ENCODE results near the gene SLC25A24.
"Not testable (repeated sequence)": the region's sequence is repeated elsewhere in the genome, so short reads cannot be mapped to it uniquely, and the experiment has no call there.

SLC25A24 gene

DNA sequence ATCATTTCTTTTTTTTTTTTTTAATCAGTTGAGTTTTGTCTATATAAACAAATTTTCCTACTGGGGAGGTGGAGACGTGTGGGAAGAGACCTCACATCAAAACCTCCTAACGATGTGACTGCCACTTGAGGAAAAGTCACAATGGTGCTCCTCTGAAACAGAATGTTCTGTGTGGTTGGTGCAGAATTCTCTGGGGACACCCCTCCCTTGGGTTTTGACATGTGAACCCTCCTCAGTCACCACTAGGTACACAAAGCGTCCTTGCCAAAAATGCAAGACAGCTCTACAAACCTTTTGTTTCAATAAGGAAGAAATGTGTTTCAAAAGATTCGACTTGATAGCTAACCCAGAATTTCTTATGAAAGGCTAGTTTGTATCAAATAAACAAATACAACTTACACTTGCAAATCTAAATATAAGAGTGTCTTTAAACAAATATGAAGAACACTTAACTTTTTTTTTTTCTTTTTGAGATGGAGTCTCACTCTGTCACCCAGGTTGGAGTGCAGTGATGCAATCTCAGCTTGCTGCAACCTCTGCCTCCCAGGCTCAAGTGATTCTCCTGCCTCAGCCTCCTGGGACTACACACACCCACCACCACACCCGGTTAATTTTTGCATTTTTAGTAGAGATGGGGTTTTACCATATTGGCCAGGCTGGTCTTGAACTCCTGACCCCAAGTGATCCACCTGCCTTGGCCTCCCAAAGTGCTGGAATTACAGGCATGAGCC lies 9.3 kb downstream of the SLC25A24 start:
- H3K9me3 ChIP-seq (ENCODE audit: control insufficient read depth, low read length): no peaks in the 10 kb centered on the region
- H3K9ac ChIP-seq (ENCODE audit: low read length): no peak overlapping the region
- H3K4me3 ChIP-seq (ENCODE audit: low read length): no peak overlapping the region
- H3K36me3 ChIP-seq (ENCODE audit: control insufficient read depth, insufficient read depth, low read length): no peaks in the 10 kb centered on the region
- no peaks in the 10 kb centered on the region for H3K27me3 ChIP-seq (ENCODE audit: control insufficient read depth, insufficient read depth, low read length)
- H3K4me1 ChIP-seq (ENCODE audit: control insufficient read depth, insufficient read depth, low read length): no peaks in the 10 kb centered on the region

GRCh38 chr1:108190001-108190634 lies 10.0 kb downstream of the SLC25A24 start:
- H3K36me3 ChIP-seq (ENCODE audit: control insufficient read depth, insufficient read depth, low read length): no peaks in the 10 kb centered on the region
- H3K9me3 ChIP-seq (ENCODE audit: control insufficient read depth, low read length): no peaks in the 10 kb centered on the region
- H3K9ac ChIP-seq (ENCODE audit: low read length): no peak overlapping the region
- no peaks in the 10 kb centered on the region for H3K4me1 ChIP-seq (ENCODE audit: control insufficient read depth, insufficient read depth, low read length)
- no peaks in the 10 kb centered on the region for H3K27me3 ChIP-seq (ENCODE audit: control insufficient read depth, insufficient read depth, low read length)
- no peak overlapping the region for H3K4me3 ChIP-seq (ENCODE audit: low read length)

- no peak overlapping the region for H3K4me3 ChIP-seq (ENCODE audit: low read length)
- H3K27me3 ChIP-seq (ENCODE audit: control insufficient read depth, insufficient read depth, low read length): no peaks in the 10 kb centered on the region
- no peak overlapping the region for H3K9ac ChIP-seq (ENCODE audit: low read length)
- no peaks in the 10 kb centered on the region for H3K4me1 ChIP-seq (ENCODE audit: control insufficient read depth, insufficient read depth, low read length)
- no peaks in the 10 kb centered on the region for H3K9me3 ChIP-seq (ENCODE audit: control insufficient read depth, low read length)
- H3K36me3 ChIP-seq (ENCODE audit: control insufficient read depth, insufficient read depth, low read length): no peaks in the 10 kb centered on the region
Measured at GRCh38 chr1:108188801-108189200, 11.3 kb downstream of the SLC25A24 start.

DNA sequence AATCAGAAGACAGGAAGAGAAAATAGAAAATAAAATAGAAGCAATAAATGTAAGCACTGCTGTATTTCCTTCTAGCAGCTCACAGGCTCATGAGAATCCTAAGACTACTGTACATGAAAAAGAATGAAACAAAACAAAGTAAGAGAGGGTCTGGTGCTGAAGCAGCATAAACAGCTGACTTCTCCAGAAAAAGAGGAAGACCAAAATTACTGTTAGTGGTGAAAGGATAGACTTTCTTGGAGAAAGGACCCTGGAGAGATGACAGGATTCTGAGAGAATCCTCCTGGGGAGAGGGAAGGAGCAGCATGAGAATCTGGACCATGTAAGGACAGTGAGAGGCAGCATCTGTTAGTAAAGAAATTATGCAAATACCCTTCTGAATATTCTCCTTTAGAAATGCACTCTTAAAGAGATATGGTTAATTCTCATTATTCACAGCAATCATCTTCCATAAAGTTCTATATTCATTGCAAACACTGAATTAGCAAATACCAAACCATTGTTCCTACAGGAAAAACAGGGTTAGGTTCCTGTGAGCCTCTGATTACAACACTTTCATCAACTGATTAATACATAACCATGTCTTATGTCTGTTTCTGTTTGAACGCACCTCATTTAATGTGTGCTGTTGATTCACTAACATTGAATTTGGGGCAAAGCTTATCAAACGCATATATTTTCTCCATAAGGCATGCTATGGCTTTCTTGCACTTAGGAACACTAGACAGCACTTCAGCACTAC lies 17.0 kb downstream of the SLC25A24 start:
- H3K4me3 ChIP-seq (ENCODE audit: low read length): no peak overlapping the region
- H3K4me1 ChIP-seq (ENCODE audit: control insufficient read depth, insufficient read depth, low read length): no peaks in the 10 kb centered on the region
- H3K36me3 ChIP-seq (ENCODE audit: control insufficient read depth, insufficient read depth, low read length): no peaks in the 10 kb centered on the region
- H3K9me3 ChIP-seq (ENCODE audit: control insufficient read depth, low read length): no peaks in the 10 kb centered on the region
- H3K9ac ChIP-seq (ENCODE audit: low read length): no peak overlapping the region
- no peaks in the 10 kb centered on the region for H3K27me3 ChIP-seq (ENCODE audit: control insufficient read depth, insufficient read depth, low read length)

GRCh38 chr1:108179018-108179417 lies 21.1 kb downstream of the SLC25A24 start:
- Histone ChIP-seq H3K9ac (ENCODE audit: low read length) (no peak overlapping the region), H3K9me3 (ENCODE audit: control insufficient read depth, low read length) (peaks cover 5% of the 10 kb centered on the region), H3K27me3 (ENCODE audit: control insufficient read depth, insufficient read depth, low read length) (no peaks in the 10 kb centered on the region), H3K36me3 (ENCODE audit: control insufficient read depth, insufficient read depth, low read length) (no peaks in the 10 kb centered on the region), H3K4me1 (ENCODE audit: control insufficient read depth, insufficient read depth, low read length) (no peaks in the 10 kb centered on the region), H3K4me3 (ENCODE audit: low read length) (no peak overlapping the region)

DNA sequence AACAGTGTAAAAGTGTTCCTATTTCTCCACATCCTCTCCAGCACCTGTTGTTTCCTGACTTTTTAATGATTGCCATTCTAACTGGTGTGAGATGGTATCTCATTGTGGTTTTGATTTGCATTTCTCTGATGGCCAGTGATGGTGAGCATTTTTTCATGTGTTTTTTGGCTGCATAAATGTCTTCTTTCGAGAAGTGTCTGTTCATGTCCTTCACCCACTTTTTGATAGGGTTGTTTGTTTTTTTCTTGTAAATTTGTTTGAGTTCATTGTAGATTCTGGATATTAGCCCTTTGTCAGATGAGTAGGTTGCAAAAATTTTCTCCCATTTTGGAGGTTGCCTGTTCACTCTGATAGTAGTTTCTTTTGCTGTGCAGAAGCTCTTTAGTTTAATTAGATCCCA lies 37.7 kb downstream of the SLC25A24 start:
- not testable (repeated sequence) for H3K36me3 ChIP-seq (ENCODE audit: control insufficient read depth, insufficient read depth, low read length); H3K4me3 ChIP-seq (ENCODE audit: low read length); H3K4me1 ChIP-seq (ENCODE audit: control insufficient read depth, insufficient read depth, low read length); H3K9me3 ChIP-seq (ENCODE audit: control insufficient read depth, low read length); H3K9ac ChIP-seq (ENCODE audit: low read length); H3K27me3 ChIP-seq (ENCODE audit: control insufficient read depth, insufficient read depth, low read length)

DNA sequence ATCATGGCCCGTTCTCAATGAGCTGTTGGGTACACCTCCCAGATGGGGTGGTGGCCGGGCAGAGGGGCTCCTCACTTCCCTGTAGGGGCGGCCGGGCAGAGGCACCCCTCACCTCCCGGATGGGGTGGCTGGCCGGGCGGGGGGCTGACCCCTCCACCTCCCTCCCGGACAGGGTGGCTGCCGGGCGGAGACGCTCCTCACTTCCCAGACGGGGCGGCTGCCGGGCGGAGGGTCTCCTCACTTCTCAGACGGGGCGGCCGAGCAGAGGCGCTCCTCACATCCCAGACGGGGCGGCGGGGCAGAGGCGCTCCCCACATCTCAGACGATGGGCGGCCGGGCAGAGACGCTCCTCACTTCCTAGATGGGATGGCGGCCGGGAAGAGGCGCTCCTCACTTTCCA lies 40.2 kb downstream of the SLC25A24 start:
- H3K9ac ChIP-seq (ENCODE audit: low read length); H3K36me3 ChIP-seq (ENCODE audit: control insufficient read depth, insufficient read depth, low read length); H3K4me3 ChIP-seq (ENCODE audit: low read length): not testable (repeated sequence)

GRCh38 chr1:108158893-108159453 lies 41.2 kb downstream of the SLC25A24 start:
- Histone ChIP-seq H3K9ac (ENCODE audit: low read length) (no peak overlapping the region), H3K9me3 (ENCODE audit: control insufficient read depth, low read length) (no peaks in the 10 kb centered on the region), H3K36me3 (ENCODE audit: control insufficient read depth, insufficient read depth, low read length) (no peaks in the 10 kb centered on the region), H3K4me1 (ENCODE audit: control insufficient read depth, insufficient read depth, low read length) (no peaks in the 10 kb centered on the region), H3K4me3 (ENCODE audit: low read length) (no peak overlapping the region), H3K27me3 (ENCODE audit: control insufficient read depth, insufficient read depth, low read length) (no peaks in the 10 kb centered on the region)

More for the DNA sequence above, 40.2 kb downstream of the SLC25A24 start:
- H3K9me3 ChIP-seq (ENCODE audit: control insufficient read depth, low read length); H3K27me3 ChIP-seq (ENCODE audit: control insufficient read depth, insufficient read depth, low read length); H3K4me1 ChIP-seq (ENCODE audit: control insufficient read depth, insufficient read depth, low read length): not testable (repeated sequence)

DNA sequence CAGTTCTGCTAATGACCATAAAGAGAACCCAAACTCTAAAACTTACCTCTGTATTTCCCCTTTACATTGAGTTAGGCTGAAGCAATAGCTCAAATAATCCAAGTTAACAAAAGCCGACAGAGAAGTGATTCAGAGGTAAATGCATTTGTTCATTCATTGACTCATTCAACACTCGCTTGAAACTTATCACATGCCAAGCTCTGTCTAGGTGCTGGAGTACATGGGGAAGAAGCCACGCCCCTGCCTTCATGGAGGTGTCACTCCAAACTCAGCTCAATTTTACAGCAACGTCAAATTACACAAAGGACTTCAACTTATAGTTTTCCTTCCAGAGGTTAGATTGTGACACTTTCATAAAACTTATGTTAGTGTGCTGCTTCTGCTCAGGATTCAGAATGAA lies 45.8 kb downstream of the SLC25A24 start:
- Histone ChIP-seq H3K36me3 (ENCODE audit: control insufficient read depth, insufficient read depth, low read length) (no peaks in the 10 kb centered on the region), H3K9me3 (ENCODE audit: control insufficient read depth, low read length) (no peaks in the 10 kb centered on the region), H3K4me3 (ENCODE audit: low read length) (no peak overlapping the region), H3K27me3 (ENCODE audit: control insufficient read depth, insufficient read depth, low read length) (no peaks in the 10 kb centered on the region), H3K4me1 (ENCODE audit: control insufficient read depth, insufficient read depth, low read length) (no peaks in the 10 kb centered on the region), H3K9ac (ENCODE audit: low read length) (no peak overlapping the region)

GRCh38 chr1:108152782-108153222 lies 47.3 kb downstream of the SLC25A24 start:
- Histone ChIP-seq H3K4me3 (ENCODE audit: low read length) (no peak overlapping the region), H3K9me3 (ENCODE audit: control insufficient read depth, low read length) (no peaks in the 10 kb centered on the region), H3K36me3 (ENCODE audit: control insufficient read depth, insufficient read depth, low read length) (peaks cover 7% of the 10 kb centered on the region), H3K27me3 (ENCODE audit: control insufficient read depth, insufficient read depth, low read length) (no peaks in the 10 kb centered on the region), H3K4me1 (ENCODE audit: control insufficient read depth, insufficient read depth, low read length) (no peaks in the 10 kb centered on the region), H3K9ac (ENCODE audit: low read length) (no peak overlapping the region)

- H3K9ac ChIP-seq (ENCODE audit: low read length): no peak overlapping the region
- H3K4me1 ChIP-seq (ENCODE audit: control insufficient read depth, insufficient read depth, low read length): no peaks in the 10 kb centered on the region
- H3K27me3 ChIP-seq (ENCODE audit: control insufficient read depth, insufficient read depth, low read length): no peaks in the 10 kb centered on the region
- H3K9me3 ChIP-seq (ENCODE audit: control insufficient read depth, low read length): no peaks in the 10 kb centered on the region
- H3K36me3 ChIP-seq (ENCODE audit: control insufficient read depth, insufficient read depth, low read length): peaks cover 8% of the 10 kb centered on the region
- H3K4me3 ChIP-seq (ENCODE audit: low read length): no peak overlapping the region
Measured at GRCh38 chr1:108151548-108151947, 48.6 kb downstream of the SLC25A24 start.
